Natural killer cell (primary cell): Measurements from ENCODE around the gene KLF8. TPM values are rescaled to one million over a fixed set of nuclear protein-coding genes. Genes with fewer than 3 reads are reported as not detected.

Experiments
- ATAC-seq, 3 donors: fragments of 150-1000 bp in 2 of 3; fragments of 200-7000 bp in 1 of 3; cut with Tn5 transposase; 1 replicate in 1 of 3; 2 replicates in 2 of 3; pipeline ENCODE4 v1.10.0; 2021; ENCODE audit warnings: mild to moderate bottlenecking in 2 of 3, moderate library complexity in 2 of 3
- DNase-seq, 2 donors: peaks; one replicate each; pipeline versions ENCODE4 v3.0.0 to v3.0.0-alpha.2; 2013 to 2021; ENCODE audit warnings: mixed read lengths in 1 of 2
- H3K27ac ChIP-seq: one replicate; pipeline ENCODE4 v1.5.1; 2013; ENCODE audit warnings: mild to moderate bottlenecking, low read length
- H3K27me3 ChIP-seq: one replicate; pipeline ENCODE4 v1.6.1; 2013; ENCODE audit warnings: low read length; ENCODE audit not compliant: control insufficient read depth, insufficient read depth
- H3K36me3 ChIP-seq: one replicate; pipeline ENCODE4 v1.6.1; 2013; ENCODE audit warnings: low read length; ENCODE audit not compliant: control insufficient read depth, insufficient read depth
- H3K4me1 ChIP-seq: one replicate; pipeline ENCODE4 v1.6.1; 2013; ENCODE audit warnings: low read length; ENCODE audit not compliant: control insufficient read depth, insufficient read depth
- H3K4me3 ChIP-seq: one replicate; pipeline ENCODE4 v1.5.1; 2013; ENCODE audit warnings: low read length
- H3K9me3 ChIP-seq: one replicate; pipeline ENCODE4 v1.6.1; 2013; ENCODE audit warnings: low read length; ENCODE audit not compliant: control insufficient read depth, insufficient read depth
- H3K27ac Mint-ChIP-seq, 2 donors: one replicate each; pipeline ENCODE4 v1.8.0; 2022; ENCODE audit warnings: mild to moderate bottlenecking in 2 of 2, mixed read lengths in 2 of 2, moderate library complexity in 1 of 2
- H3K27me3 Mint-ChIP-seq, 2 donors: one replicate each; pipeline ENCODE4 v1.8.0; 2022; ENCODE audit warnings: low read depth in 2 of 2, mixed read lengths in 2 of 2
- H3K36me3 Mint-ChIP-seq: one replicate; pipeline ENCODE4 v1.8.0; 2022; ENCODE audit warnings: mixed read lengths
- H3K4me1 Mint-ChIP-seq, 2 donors: one replicate each; pipeline ENCODE4 v1.8.0; 2022; ENCODE audit warnings: mixed read lengths in 2 of 2
- H3K4me3 Mint-ChIP-seq: one replicate; pipeline ENCODE4 v1.8.0; 2022; ENCODE audit warnings: mild to moderate bottlenecking, moderate library complexity, mixed read lengths
- H3K9me3 Mint-ChIP-seq, 2 donors: one replicate each; pipeline ENCODE4 v1.8.0; 2022; ENCODE audit warnings: mixed read lengths in 2 of 2
- CTCF ChIP-seq: fragments of 200-600 bp; IDR thresholded peaks from one replicate; pipeline ENCODE4 v1.8.0; 2022; ENCODE audit warnings: antibody characterized with exemption
- WGBS: methylation state at CpG from one replicate; pipeline ENCODE4 v1.1.7; 2013; ENCODE audit warnings: missing lambda C conversion rate; ENCODE audit not compliant: insufficient coverage; 5-methylcytosine and 5-hydroxymethylcytosine counted together
- intact Hi-C: fragments of 100-400 bp; cut with micrococcal nuclease; formaldehyde crosslinking; loops from one replicate; pipeline ENCODE4 v1.14.2; 2022
- total RNA-seq, 4 donors: library from RNA; stranded (reverse); fragments of 120-200 nt in 1 of 4; gene quantifications; one replicate each; pipeline versions ENCODE4 v1.2.3 to v1.2.4, GENCODE V29; 2013 to 2022

KLF8 gene
- total RNA-seq, 3 donors from 2014 or later (not counting 1 experiment from before 2014, with no cell fraction given): 6.7 to 11.9 (median 11.2) TPM

DNA sequence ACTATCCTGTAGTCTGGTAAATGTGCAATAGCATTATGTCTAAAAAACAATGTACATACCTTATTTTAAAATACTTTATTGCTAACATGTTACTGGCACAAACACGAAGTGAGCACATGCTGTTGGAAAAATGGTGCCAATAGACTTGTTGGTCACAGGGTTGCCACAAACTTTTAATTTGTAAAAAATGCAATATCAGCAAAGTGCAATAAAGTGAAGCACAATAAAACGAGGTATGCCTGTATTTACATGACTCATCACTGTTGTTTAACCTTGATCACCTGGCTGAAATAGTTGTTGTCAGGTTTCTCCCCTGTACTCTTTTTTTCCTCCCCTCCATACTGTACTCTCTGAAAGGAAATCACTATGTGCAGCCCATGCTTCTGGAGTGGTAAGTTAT is 56.5 kb downstream of the KLF8 start:
- no peak overlapping the region for H3K4me3 Mint-ChIP-seq
- intact Hi-C loops: no loop called here
- H3K9me3 Mint-ChIP-seq: peaks cover 0 to 2% of the 10 kb centered on the region in 2 donors
- H3K27ac Mint-ChIP-seq: no peak overlapping the region
- H3K4me1 Mint-ChIP-seq: no peaks in the 10 kb centered on the region
- DNase-seq: no peak
- no peaks in the 10 kb centered on the region for H3K36me3 Mint-ChIP-seq
- TF ChIP-seq CTCF: no peak
- H3K4me1 ChIP-seq: no peaks in the 10 kb centered on the region
- H3K4me3 ChIP-seq: no peak overlapping the region
- no peaks in the 10 kb centered on the region for H3K36me3 ChIP-seq
- no peaks in the 10 kb centered on the region for H3K9me3 ChIP-seq
- WGBS: 88% methylated on average over 2 of the region's 2 CpGs
- no peak for ATAC-seq
- H3K27me3 Mint-ChIP-seq: peaks cover 0 to 8% of the 10 kb centered on the region in 2 donors
- no peak overlapping the region for H3K27ac ChIP-seq
- no peaks in the 10 kb centered on the region for H3K27me3 ChIP-seq

DNA sequence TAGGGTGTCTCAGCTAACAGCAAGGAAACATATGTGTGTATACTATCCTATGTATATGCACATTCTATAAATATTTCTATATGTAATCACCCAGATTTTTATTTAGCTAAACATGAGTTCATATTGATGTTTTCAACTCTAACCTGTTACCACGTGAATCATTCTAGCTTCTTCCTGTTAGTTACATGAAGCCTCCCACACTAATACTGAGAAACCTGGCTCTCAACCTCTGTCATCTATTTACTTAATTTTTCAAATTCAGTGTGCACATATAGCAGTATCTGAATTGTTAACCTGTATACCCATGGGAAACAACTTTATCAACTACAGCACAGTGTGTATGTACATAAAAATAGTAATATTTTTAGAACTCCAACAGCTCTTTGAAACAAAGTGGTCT is 57.3 kb downstream of the KLF8 start:
- H3K4me3 Mint-ChIP-seq: no peak overlapping the region
- no peaks in the 10 kb centered on the region for H3K4me1 ChIP-seq
- no peak overlapping the region for H3K4me3 ChIP-seq
- H3K36me3 Mint-ChIP-seq: no peaks in the 10 kb centered on the region
- WGBS: 82% methylated on average over 1 of the region's 1 CpG
- no peaks in the 10 kb centered on the region for H3K36me3 ChIP-seq
- DNase-seq (no peak), ATAC-seq (no peak)
- H3K27me3 ChIP-seq: no peaks in the 10 kb centered on the region
- H3K27ac Mint-ChIP-seq: no peak overlapping the region
- no peaks in the 10 kb centered on the region for H3K4me1 Mint-ChIP-seq
- peaks cover 0 to 8% of the 10 kb centered on the region in 2 donors for H3K27me3 Mint-ChIP-seq
- TF ChIP-seq CTCF: no peak
- intact Hi-C loops: no loop called here
- peaks cover 2 to 4% of the 10 kb centered on the region in 2 donors for H3K9me3 Mint-ChIP-seq
- H3K27ac ChIP-seq: no peak overlapping the region
- H3K9me3 ChIP-seq: no peaks in the 10 kb centered on the region

DNA sequence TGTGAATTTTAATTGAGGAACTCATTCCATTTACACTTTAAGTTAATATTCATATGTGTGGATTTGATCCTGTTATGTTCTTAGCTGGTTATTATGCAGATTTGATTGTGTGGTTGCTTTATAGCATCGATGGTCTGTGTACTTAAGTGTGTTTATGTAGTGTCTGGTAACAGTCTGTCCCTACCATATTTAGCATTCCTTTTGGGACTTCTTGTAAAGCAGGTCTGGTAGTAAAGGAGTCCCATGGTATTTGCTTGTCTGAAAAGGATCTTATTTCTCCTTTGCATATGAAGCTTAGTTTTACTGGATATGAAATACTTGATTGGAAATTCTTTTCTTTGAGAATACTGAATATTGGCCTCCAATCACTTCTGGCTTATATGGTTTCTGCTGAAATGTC is 76.6 kb downstream of the KLF8 start:
- no peaks in the 10 kb centered on the region for H3K4me1 Mint-ChIP-seq
- DNase-seq (no peak), ATAC-seq (no peak)
- H3K4me3 Mint-ChIP-seq: no peak overlapping the region
- no peak for TF ChIP-seq CTCF
- Histone ChIP-seq H3K27ac (no peak overlapping the region), H3K36me3 (no peaks in the 10 kb centered on the region), H3K9me3 (no peaks in the 10 kb centered on the region), H3K27me3 (no peaks in the 10 kb centered on the region), H3K4me1 (no peaks in the 10 kb centered on the region), H3K4me3 (no peak overlapping the region)
- peaks cover 0 to 3% of the 10 kb centered on the region in 2 donors for H3K9me3 Mint-ChIP-seq
- WGBS: no CpG with 5 or more reads among the region's 1 CpG
- no peak overlapping the region for H3K27ac Mint-ChIP-seq
- intact Hi-C loops: no loop called here
- H3K36me3 Mint-ChIP-seq: no peaks in the 10 kb centered on the region
- H3K27me3 Mint-ChIP-seq: peaks cover 0 to 31% of the 10 kb centered on the region in 2 donors

- no peaks in the 10 kb centered on the region for H3K27me3 ChIP-seq
- no peaks in the 10 kb centered on the region for H3K9me3 ChIP-seq
- H3K4me3 ChIP-seq: no peak overlapping the region
- ATAC-seq (no peak), DNase-seq (no peak)
- TF ChIP-seq CTCF: no peak
- no peak overlapping the region for H3K4me3 Mint-ChIP-seq
- 81% methylated on average over 4 of the region's 4 CpGs for WGBS
- intact Hi-C loops: no loop called here
- no peaks in the 10 kb centered on the region for H3K36me3 Mint-ChIP-seq
- H3K4me1 ChIP-seq: no peaks in the 10 kb centered on the region
- no peak overlapping the region for H3K27ac ChIP-seq
- H3K4me1 Mint-ChIP-seq: no peaks in the 10 kb centered on the region
- peaks cover 0 to 3% of the 10 kb centered on the region in 2 donors for H3K9me3 Mint-ChIP-seq
- no peak overlapping the region for H3K27ac Mint-ChIP-seq
- no peaks in the 10 kb centered on the region for H3K36me3 ChIP-seq
- peaks cover 0 to 31% of the 10 kb centered on the region in 2 donors for H3K27me3 Mint-ChIP-seq
Measured at GRCh38 chrX:56309881-56310280, 77.7 kb downstream of the KLF8 start.
